WTC11 (cell line): ENCODE results near the gene KRTAP2-3. TPM values are rescaled to one million over a fixed set of nuclear protein-coding genes. Genes with fewer than 3 reads are reported as not detected.

Experiments
- ATAC-seq: fragments of 200-7000 bp; cut with Tn5 transposase; 2 replicates; pipeline ENCODE4 v1.10.0; 2021; ENCODE audit warnings: mild to moderate bottlenecking, moderate library complexity
- CTCF ChIA-PET: fragments of 300-600 bp; sonication (Branson Sonifier 250); formaldehyde crosslinking; loops from one replicate; lab custom pipeline; 2021; ENCODE audit warnings: antibody characterized with exemption; lab: Charles Lee
- POLR2A ChIA-PET: fragments of 350-600 bp; sonication (Branson Sonifier 250); formaldehyde crosslinking; loops from one replicate; lab custom pipeline; 2021; ENCODE audit warnings: antibody characterized with exemption; lab: Charles Lee
- DNase-seq: peaks from one replicate; pipeline ENCODE4 v3.0.0; 2021; ENCODE audit warnings: low spot score
- H3K27ac Mint-ChIP-seq: 2 replicates; pipeline ENCODE4 v1.8.0; 2021; ENCODE audit warnings: mixed read lengths
- H3K27me3 Mint-ChIP-seq: 2 replicates; pipeline ENCODE4 v1.8.0; 2021; ENCODE audit warnings: low read depth, mild to moderate bottlenecking, moderate library complexity, mixed read lengths
- H3K36me3 Mint-ChIP-seq: 2 replicates; pipeline ENCODE4 v1.8.0; 2021; ENCODE audit warnings: mixed read lengths
- H3K4me1 Mint-ChIP-seq: 2 replicates; pipeline ENCODE4 v1.8.0; 2022; ENCODE audit warnings: mixed read lengths
- H3K4me3 Mint-ChIP-seq: 2 replicates; pipeline ENCODE4 v1.8.0; 2021; ENCODE audit warnings: mild to moderate bottlenecking, moderate library complexity, mixed read lengths
- H3K9me3 Mint-ChIP-seq: 2 replicates; pipeline ENCODE4 v1.8.0; 2021; ENCODE audit warnings: mixed read lengths
- ATF6 ChIP-seq: sonication (generic); formaldehyde crosslinking; IDR thresholded peaks from 2 replicates; pipeline ENCODE4 v1.8.1; 2023; ENCODE audit warnings: mild to moderate bottlenecking, missing genetic modification reagents
- CREB1 ChIP-seq: sonication (generic); formaldehyde crosslinking; IDR thresholded peaks from 2 replicates; pipeline ENCODE4 v1.8.0; 2023; ENCODE audit warnings: mild to moderate bottlenecking, missing genetic modification reagents
- CTCF ChIP-seq: fragments of 200-600 bp; IDR thresholded peaks from 2 replicates; pipeline ENCODE4 v1.8.0; 2022; ENCODE audit warnings: antibody characterized with exemption
- E2F4 ChIP-seq: sonication (generic); formaldehyde crosslinking; IDR thresholded peaks from 2 replicates; pipeline ENCODE4 v1.8.1; 2022; ENCODE audit warnings: low read depth, mild to moderate bottlenecking, moderate library complexity, missing genetic modification reagents, borderline replicate concordance
- FOXJ3 ChIP-seq: sonication (generic); formaldehyde crosslinking; IDR thresholded peaks from 2 replicates; pipeline ENCODE4 v1.9.0; 2021; ENCODE audit warnings: missing genetic modification reagents, mild to moderate bottlenecking, borderline replicate concordance
- FOXK1 ChIP-seq: sonication (generic); formaldehyde crosslinking; IDR thresholded peaks from 2 replicates; pipeline ENCODE4 v1.8.0; 2022; ENCODE audit warnings: mild to moderate bottlenecking, moderate library complexity, missing genetic modification reagents
- FOXP1 ChIP-seq: sonication (generic); formaldehyde crosslinking; IDR thresholded peaks from 2 replicates; pipeline ENCODE4 v1.8.0; 2022; ENCODE audit warnings: missing genetic modification reagents, mild to moderate bottlenecking, moderate library complexity, borderline replicate concordance
- FOXP4 ChIP-seq: sonication (generic); formaldehyde crosslinking; IDR thresholded peaks from 2 replicates; pipeline ENCODE4 v1.8.0; 2022; ENCODE audit warnings: mild to moderate bottlenecking, missing genetic modification reagents
- GTF2I ChIP-seq: fragments of 250-450 bp; sonication (Bioruptor Pico); conservative IDR thresholded peaks from 2 replicates; pipeline ENCODE4 v1.4.0; 2021; ENCODE audit warnings: mild to moderate bottlenecking
- JAZF1 ChIP-seq: fragments of 250-450 bp; sonication (Bioruptor Pico); IDR thresholded peaks from 2 replicates; pipeline ENCODE4 v1.9.0; 2021; ENCODE audit warnings: moderate library complexity, mild to moderate bottlenecking, inconsistent platforms
- JUN ChIP-seq: sonication (generic); formaldehyde crosslinking; IDR thresholded peaks from 2 replicates; pipeline ENCODE4 v1.8.0; 2023; ENCODE audit warnings: mild to moderate bottlenecking, missing genetic modification reagents
- MAX ChIP-seq: sonication (generic); formaldehyde crosslinking; IDR thresholded peaks from 2 replicates; pipeline ENCODE4 v1.8.0; 2022; ENCODE audit warnings: mild to moderate bottlenecking, missing genetic modification reagents
- NFATC4 ChIP-seq: fragments of 250-450 bp; sonication (Bioruptor Pico); IDR thresholded peaks from 2 replicates; pipeline ENCODE4 v1.9.0; 2021; ENCODE audit warnings: mild to moderate bottlenecking
- NFE2L1 ChIP-seq: sonication (generic); formaldehyde crosslinking; IDR thresholded peaks from 2 replicates; pipeline ENCODE4 v1.8.1; 2023; ENCODE audit warnings: missing genetic modification reagents
- NR3C1 ChIP-seq: sonication (generic); formaldehyde crosslinking; conservative IDR thresholded peaks from 2 replicates; pipeline ENCODE4 v1.8.1; 2023; ENCODE audit warnings: low read depth, mild to moderate bottlenecking, missing genetic modification reagents
- OVOL2 ChIP-seq: fragments of 250-450 bp; sonication (Bioruptor Pico); IDR thresholded peaks from 2 replicates; pipeline ENCODE4 v1.9.0; 2021; ENCODE audit warnings: mild to moderate bottlenecking, borderline replicate concordance
- RELA ChIP-seq: sonication (generic); formaldehyde crosslinking; IDR thresholded peaks from 2 replicates; pipeline ENCODE4 v1.8.1; 2022; ENCODE audit warnings: missing genetic modification reagents, mild to moderate bottlenecking, borderline replicate concordance
- SMAD3 ChIP-seq: sonication (generic); formaldehyde crosslinking; IDR thresholded peaks from 2 replicates; pipeline ENCODE4 v1.8.0; 2022; ENCODE audit warnings: missing genetic modification reagents, mild to moderate bottlenecking, borderline replicate concordance
- SMAD4 ChIP-seq: sonication (generic); formaldehyde crosslinking; IDR thresholded peaks from 2 replicates; pipeline ENCODE4 v1.8.0; 2022; ENCODE audit warnings: mild to moderate bottlenecking, missing genetic modification reagents
- TCF7 ChIP-seq: sonication (generic); formaldehyde crosslinking; IDR thresholded peaks from 2 replicates; pipeline ENCODE4 v1.8.0; 2022; ENCODE audit warnings: mild to moderate bottlenecking, low read depth, missing genetic modification reagents, moderate library complexity
- TP53 ChIP-seq: sonication (generic); formaldehyde crosslinking; IDR thresholded peaks from 2 replicates; pipeline ENCODE4 v1.8.1; 2023; ENCODE audit warnings: mild to moderate bottlenecking, missing genetic modification reagents
- USF1 ChIP-seq: sonication (generic); formaldehyde crosslinking; IDR thresholded peaks from 2 replicates; pipeline ENCODE4 v1.8.0; 2022; ENCODE audit warnings: mild to moderate bottlenecking, missing genetic modification reagents
- USF2 ChIP-seq: sonication (generic); formaldehyde crosslinking; IDR thresholded peaks from 2 replicates; pipeline ENCODE4 v1.8.1; 2023; ENCODE audit warnings: mild to moderate bottlenecking, missing genetic modification reagents, moderate library complexity
- ZMAT4 ChIP-seq: fragments of 250-450 bp; sonication (Bioruptor Pico); IDR thresholded peaks from 2 replicates; pipeline ENCODE4 v1.9.0; 2021; ENCODE audit warnings: mild to moderate bottlenecking
- ZNF121 ChIP-seq: sonication (generic); formaldehyde crosslinking; IDR thresholded peaks from 2 replicates; pipeline ENCODE4 v1.8.0; 2023; ENCODE audit warnings: missing genetic modification reagents
- ZNF317 ChIP-seq: sonication (generic); formaldehyde crosslinking; IDR thresholded peaks from 2 replicates; pipeline ENCODE4 v1.8.1; 2023; ENCODE audit warnings: low read depth, mild to moderate bottlenecking, moderate library complexity, missing genetic modification reagents, borderline replicate concordance
- ZNF396 ChIP-seq: fragments of 250-450 bp; sonication (Bioruptor Pico); IDR thresholded peaks from 2 replicates; pipeline ENCODE4 v1.8.0; 2021; ENCODE audit warnings: mild to moderate bottlenecking, moderate library complexity, borderline replicate concordance
- total RNA-seq: library from RNA; stranded (reverse); gene quantifications from 3 replicates; pipeline ENCODE4 v1.2.3, GENCODE V29; 2021

The KRTAP2-3 gene
- total RNA-seq, 1 experiment from 2014 or later, result not detected

GRCh38 chr17:41098042-41098441 lies 38.1 kb upstream of the KRTAP2-3 start, which contains the start of gene KRTAP4-8:
Gene KRTAP4-8 (minus strand): TSS chr17:41098142. CDS start chr17:41098084, 58 bp downstream.
- TF ChIP-seq CTCF (no peak), ATF6 (CRISPR knock-in tag) (no peak), TP53 (CRISPR knock-in tag) (no peak), E2F4 (CRISPR knock-in tag) (no peak), GTF2I (CRISPR knock-in tag) (no peak), ZMAT4 (no peak), USF2 (CRISPR knock-in tag) (no peak), FOXJ3 (CRISPR knock-in tag) (no peak), NR3C1 (CRISPR knock-in tag) (no peak), SMAD4 (CRISPR knock-in tag) (no peak), ZNF396 (no peak), ZNF317 (CRISPR knock-in tag) (no peak), TCF7 (CRISPR knock-in tag) (no peak), JAZF1 (no peak), FOXP1 (no peak), RELA (no peak), CREB1 (no peak), SMAD3 (CRISPR knock-in tag) (no peak)
- CTCF ChIA-PET, result no interaction called here
- Mint-ChIP-seq H3K9me3 (peaks cover 32% of the 10 kb centered on the region), H3K4me3 (no peak within 1 kb of the TSS), H3K27me3 (no peaks in the 10 kb centered on the region), H3K36me3 (peaks cover 18% of the 10 kb centered on the region), H3K4me1 (peaks cover 34% of the 10 kb centered on the region), H3K27ac (no peak within 1 kb of the TSS)
- DNase-seq (no peak), ATAC-seq (no peak)
- POLR2A ChIA-PET, result no interaction called here

GRCh38 chr17:41096055-41096454 lies 36.1 kb upstream of the KRTAP2-3 start:
- H3K9me3 Mint-ChIP-seq, result peaks cover 43% of the 10 kb centered on the region
- DNase-seq (no peak), ATAC-seq (no peak)
- H3K4me1 Mint-ChIP-seq, result peaks cover 25% of the 10 kb centered on the region
- no peak overlapping the region for H3K27ac Mint-ChIP-seq
- no peak for TF ChIP-seq JUN
- TF ChIP-seq MAX (CRISPR knock-in tag), result no peak
- no peak for TF ChIP-seq FOXK1 (CRISPR knock-in tag)
- TF ChIP-seq NFATC4, result no peak
- TF ChIP-seq NFE2L1 (CRISPR knock-in tag), result no peak
- no peak for TF ChIP-seq FOXP1
- TF ChIP-seq USF1 (CRISPR knock-in tag), result no peak
- TF ChIP-seq ZNF121 (CRISPR knock-in tag), result no peak
- TF ChIP-seq FOXP4 (CRISPR knock-in tag), result no peak
- no peak for TF ChIP-seq OVOL2
- H3K36me3 Mint-ChIP-seq, result peaks cover 32% of the 10 kb centered on the region
- POLR2A ChIA-PET, result no interaction called here
- H3K27me3 Mint-ChIP-seq, result no peaks in the 10 kb centered on the region
- H3K4me3 Mint-ChIP-seq, result no peak overlapping the region
- CTCF ChIA-PET, result interaction anchor here (0.8 kb wide), 1 partner anchor 553 kb away, joined by 5 read pairs; no protein-coding TSS in a partner anchor
